ENCODE results near the gene HIGD1C. TPM values are rescaled to one million over a fixed set of nuclear protein-coding genes. Genes with fewer than 3 reads are reported as not detected.
A peak's percentile ranks its signal among the peaks of the same experiment; 100 is the strongest.

HIGD1C gene
- total and polyA plus RNA-seq, 2 donors (not counting 1 experiment from before 2014, with no cell fraction given), result not detected

GRCh38 chr12:50980545-50980944 lies 28.2 kb downstream of the HIGD1C start:
- Histone ChIP-seq H3K4me1 (ENCODE audit: control insufficient read depth, extremely low read depth, insufficient read depth, low read length) (peaks cover 2% of the 10 kb centered on the region), H4K20me1 (ENCODE audit: control insufficient read depth, extremely low read depth, insufficient read depth, low read length) (no peaks in the 10 kb centered on the region), H3K9ac (ENCODE audit: insufficient read depth, low read length) (no peak overlapping the region), H3K9me3 (ENCODE audit: control insufficient read depth, insufficient read depth, low read depth, low read length) (no peaks in the 10 kb centered on the region), H3K27me3 (ENCODE audit: control insufficient read depth, insufficient read depth, low read length) (no peaks in the 10 kb centered on the region), H2AFZ (ENCODE audit: low read length) (no peak overlapping the region), H3K4me2 (ENCODE audit: extremely low read depth, insufficient read depth, low read length) (no peak overlapping the region), H3K36me3 (ENCODE audit: control insufficient read depth, insufficient read depth, low read length) (no peaks in the 10 kb centered on the region), H3K27ac (ENCODE audit: insufficient read depth, low read length) (no peak overlapping the region), H3K4me3 (replicated peaks in 1 of 4; ENCODE audit: control extremely low read depth in 1 of 4, insufficient read depth in 1 of 4, low read depth in 3 of 4, low read length in 4 of 4) (no peak overlapping the region), H3K79me2 (ENCODE audit: control insufficient read depth, insufficient read depth, low read length) (no peaks in the 10 kb centered on the region)
- DNase-seq (ENCODE audit: low read depth in 2 of 2), result no peak
- TF ChIP-seq EZH2 (IDR thresholded peaks at IDR 0.05; ENCODE audit: low read length, missing control alignments) (no peak), CTCF (conservative IDR thresholded peaks at IDR 0.05 in 1 of 2, IDR thresholded peaks at IDR 0.05 in 1 of 2; ENCODE audit: low read depth in 1 of 2, low read length in 2 of 2) (no peak)

GRCh38 chr12:50981319-50982239 lies 29.2 kb downstream of the HIGD1C start:
- H3K9ac ChIP-seq (ENCODE audit: insufficient read depth, low read length), result no peak overlapping the region
- H3K4me1 ChIP-seq (ENCODE audit: control insufficient read depth, extremely low read depth, insufficient read depth, low read length), result peaks cover 2% of the 10 kb centered on the region
- no peak overlapping the region for H2AFZ ChIP-seq (ENCODE audit: low read length)
- H3K9me3 ChIP-seq (ENCODE audit: control insufficient read depth, insufficient read depth, low read depth, low read length), result no peaks in the 10 kb centered on the region
- H3K27ac ChIP-seq (ENCODE audit: insufficient read depth, low read length), result no peak overlapping the region
- no peaks in the 10 kb centered on the region for H3K27me3 ChIP-seq (ENCODE audit: control insufficient read depth, insufficient read depth, low read length)
- TF ChIP-seq EZH2 (IDR thresholded peaks at IDR 0.05; ENCODE audit: low read length, missing control alignments) (no peak), CTCF (conservative IDR thresholded peaks at IDR 0.05 in 1 of 2, IDR thresholded peaks at IDR 0.05 in 1 of 2; ENCODE audit: low read depth in 1 of 2, low read length in 2 of 2) (no peak)
- no peaks in the 10 kb centered on the region for H4K20me1 ChIP-seq (ENCODE audit: control insufficient read depth, extremely low read depth, insufficient read depth, low read length)
- H3K4me3 ChIP-seq (replicated peaks in 1 of 4; ENCODE audit: control extremely low read depth in 1 of 4, insufficient read depth in 1 of 4, low read depth in 3 of 4, low read length in 4 of 4), result no peak overlapping the region
- DNase-seq (ENCODE audit: low read depth in 2 of 2), result no peak
- no peak overlapping the region for H3K4me2 ChIP-seq (ENCODE audit: extremely low read depth, insufficient read depth, low read length)
- no peaks in the 10 kb centered on the region for H3K79me2 ChIP-seq (ENCODE audit: control insufficient read depth, insufficient read depth, low read length)
- no peaks in the 10 kb centered on the region for H3K36me3 ChIP-seq (ENCODE audit: control insufficient read depth, insufficient read depth, low read length)

- peaks cover 1% of the 10 kb centered on the region for H3K36me3 ChIP-seq (ENCODE audit: control insufficient read depth, insufficient read depth, low read length)
- H3K79me2 ChIP-seq (ENCODE audit: control insufficient read depth, insufficient read depth, low read length), result no peaks in the 10 kb centered on the region
- H3K27ac ChIP-seq (ENCODE audit: insufficient read depth, low read length), result no peak overlapping the region
- DNase-seq (ENCODE audit: low read depth in 2 of 2), result peak in 1 of 2 donors; percentile 43
- H3K4me2 ChIP-seq (ENCODE audit: extremely low read depth, insufficient read depth, low read length), result no peak overlapping the region
- no peaks in the 10 kb centered on the region for H3K27me3 ChIP-seq (ENCODE audit: control insufficient read depth, insufficient read depth, low read length)
- no peak overlapping the region for H3K9ac ChIP-seq (ENCODE audit: insufficient read depth, low read length)
- H3K4me3 ChIP-seq (replicated peaks in 1 of 4; ENCODE audit: control extremely low read depth in 1 of 4, insufficient read depth in 1 of 4, low read depth in 3 of 4, low read length in 4 of 4), result no peak overlapping the region
- H4K20me1 ChIP-seq (ENCODE audit: control insufficient read depth, extremely low read depth, insufficient read depth, low read length), result no peaks in the 10 kb centered on the region
- no peak overlapping the region for H2AFZ ChIP-seq (ENCODE audit: low read length)
- no peak for TF ChIP-seq CTCF (conservative IDR thresholded peaks at IDR 0.05 in 1 of 2, IDR thresholded peaks at IDR 0.05 in 1 of 2; ENCODE audit: low read depth in 1 of 2, low read length in 2 of 2)
- no peak for TF ChIP-seq EZH2 (IDR thresholded peaks at IDR 0.05; ENCODE audit: low read length, missing control alignments)
- no peaks in the 10 kb centered on the region for H3K9me3 ChIP-seq (ENCODE audit: control insufficient read depth, insufficient read depth, low read depth, low read length)
- H3K4me1 ChIP-seq (ENCODE audit: control insufficient read depth, extremely low read depth, insufficient read depth, low read length), result peaks cover 2% of the 10 kb centered on the region
Observed at GRCh38 chr12:50984586-50985298, 32.4 kb downstream of the HIGD1C start.
